ENCODE measurements around the gene XPNPEP1. TPM values are rescaled to one million over a fixed set of nuclear protein-coding genes. Genes with fewer than 3 reads are reported as not detected.

Gene XPNPEP1
- total RNA-seq, 3 donors from 2014 or later (not counting 1 experiment from before 2014, with no cell fraction given), result 102 to 118 (median 106) TPM

- H3K27ac Mint-ChIP-seq, result no peak overlapping the region
- no peak overlapping the region for H3K4me3 Mint-ChIP-seq
- ATAC-seq, result peak in 1 of 3 donors; percentile 11
- H3K36me3 Mint-ChIP-seq, result no peaks in the 10 kb centered on the region
- no peak for DNase-seq
- WGBS (ENCODE audit: insufficient coverage), result 56% methylated on average over 9 of the region's 10 CpGs
- Histone ChIP-seq H3K4me3 (ENCODE audit: low read length) (no peak overlapping the region), H3K27ac (ENCODE audit: low read length) (no peak overlapping the region), H3K4me1 (ENCODE audit: control insufficient read depth, insufficient read depth, low read length) (peaks cover 8% of the 10 kb centered on the region), H3K27me3 (ENCODE audit: control insufficient read depth, insufficient read depth, low read length) (no peaks in the 10 kb centered on the region), H3K9me3 (ENCODE audit: control insufficient read depth, insufficient read depth, low read length) (no peaks in the 10 kb centered on the region), H3K36me3 (ENCODE audit: control insufficient read depth, insufficient read depth, low read length) (no peaks in the 10 kb centered on the region)
- no peaks in the 10 kb centered on the region for H3K9me3 Mint-ChIP-seq
- TF ChIP-seq, protein P1, sequence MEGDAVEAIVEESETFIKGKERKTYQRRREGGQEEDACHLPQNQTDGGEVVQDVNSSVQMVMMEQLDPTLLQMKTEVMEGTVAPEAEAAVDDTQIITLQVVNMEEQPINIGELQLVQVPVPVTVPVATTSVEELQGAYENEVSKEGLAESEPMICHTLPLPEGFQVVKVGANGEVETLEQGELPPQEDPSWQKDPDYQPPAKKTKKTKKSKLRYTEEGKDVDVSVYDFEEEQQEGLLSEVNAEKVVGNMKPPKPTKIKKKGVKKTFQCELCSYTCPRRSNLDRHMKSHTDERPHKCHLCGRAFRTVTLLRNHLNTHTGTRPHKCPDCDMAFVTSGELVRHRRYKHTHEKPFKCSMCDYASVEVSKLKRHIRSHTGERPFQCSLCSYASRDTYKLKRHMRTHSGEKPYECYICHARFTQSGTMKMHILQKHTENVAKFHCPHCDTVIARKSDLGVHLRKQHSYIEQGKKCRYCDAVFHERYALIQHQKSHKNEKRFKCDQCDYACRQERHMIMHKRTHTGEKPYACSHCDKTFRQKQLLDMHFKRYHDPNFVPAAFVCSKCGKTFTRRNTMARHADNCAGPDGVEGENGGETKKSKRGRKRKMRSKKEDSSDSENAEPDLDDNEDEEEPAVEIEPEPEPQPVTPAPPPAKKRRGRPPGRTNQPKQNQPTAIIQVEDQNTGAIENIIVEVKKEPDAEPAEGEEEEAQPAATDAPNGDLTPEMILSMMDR (IDR thresholded peaks at IDR 0.05), result no peak
- intact Hi-C loops (cut with micrococcal nuclease), result no loop called here
- peaks cover 3 to 6% of the 10 kb centered on the region in 2 donors for H3K27me3 Mint-ChIP-seq (ENCODE audit: low read depth in 2 of 2)
- peaks cover 11 to 16% of the 10 kb centered on the region in 2 donors for H3K4me1 Mint-ChIP-seq
These were observed 71.5 kb downstream of the XPNPEP1 start for GRCh38 chr10:109851616-109852474.

DNA sequence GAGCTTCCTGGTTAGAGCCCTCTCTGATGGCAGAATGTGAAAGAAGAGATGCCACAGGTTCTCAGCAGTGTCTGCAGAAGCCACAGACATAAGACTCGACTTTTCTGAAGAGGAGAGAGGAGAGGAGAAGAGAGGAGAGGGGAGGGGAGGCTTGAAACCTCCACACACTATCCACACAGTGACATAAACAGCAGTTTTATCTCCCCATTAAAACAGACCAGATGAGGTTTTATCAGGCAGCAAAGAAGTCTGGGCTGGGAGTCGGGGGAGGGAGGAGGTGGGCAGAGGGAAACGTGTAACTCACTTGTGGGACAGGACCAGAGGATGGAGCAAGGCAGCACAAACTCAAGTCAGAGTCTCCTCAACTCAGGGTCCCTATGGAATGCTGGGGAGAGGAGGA lies 76.5 kb downstream of the XPNPEP1 start:
- H3K27me3 ChIP-seq (ENCODE audit: control insufficient read depth, insufficient read depth, low read length), result no peaks in the 10 kb centered on the region
- H3K9me3 ChIP-seq (ENCODE audit: control insufficient read depth, insufficient read depth, low read length), result no peaks in the 10 kb centered on the region
- H3K27ac ChIP-seq (ENCODE audit: low read length), result no peak overlapping the region
- Mint-ChIP-seq H3K36me3 (no peaks in the 10 kb centered on the region), H3K27me3 (ENCODE audit: low read depth in 2 of 2) (peaks cover 15 to 33% of the 10 kb centered on the region in 2 donors), H3K27ac (no peak overlapping the region), H3K4me1 (peaks cover 0 to 5% of the 10 kb centered on the region in 2 donors), H3K9me3 (no peaks in the 10 kb centered on the region), H3K4me3 (no peak overlapping the region)
- intact Hi-C loops (cut with micrococcal nuclease), result no loop called here
- H3K4me3 ChIP-seq (ENCODE audit: low read length), result no peak overlapping the region
- H3K36me3 ChIP-seq (ENCODE audit: control insufficient read depth, insufficient read depth, low read length), result no peaks in the 10 kb centered on the region
- 52% methylated on average over 2 of the region's 3 CpGs for WGBS (ENCODE audit: insufficient coverage)
- no peak for ATAC-seq
- no peak for DNase-seq
- H3K4me1 ChIP-seq (ENCODE audit: control insufficient read depth, insufficient read depth, low read length), result no peaks in the 10 kb centered on the region
- TF ChIP-seq, protein P1 (IDR thresholded peaks at IDR 0.05), result no peak

DNA sequence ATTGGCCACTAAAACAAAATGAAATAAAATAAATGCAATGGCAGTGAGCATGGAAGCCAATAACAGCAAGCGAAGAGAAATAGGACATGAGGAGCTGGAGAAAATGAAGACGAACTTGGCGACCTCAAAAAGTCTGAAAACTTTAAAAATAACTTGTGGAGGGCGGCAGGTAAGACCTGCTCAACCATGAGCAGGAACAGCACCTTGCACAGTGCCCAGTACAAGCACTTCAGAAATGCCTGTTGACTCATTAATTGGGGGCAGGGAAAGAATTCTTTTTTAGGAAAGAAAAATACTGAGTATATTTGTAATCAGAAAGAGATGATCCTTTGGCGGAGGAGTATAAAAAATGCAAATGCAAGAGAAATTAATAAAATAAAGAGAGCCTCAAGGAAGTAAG lies 78.0 kb downstream of the XPNPEP1 start:
- DNase-seq, result no peak
- TF ChIP-seq, protein P1 (IDR thresholded peaks at IDR 0.05), result no peak
- Histone ChIP-seq H3K9me3 (ENCODE audit: control insufficient read depth, insufficient read depth, low read length) (no peaks in the 10 kb centered on the region), H3K36me3 (ENCODE audit: control insufficient read depth, insufficient read depth, low read length) (no peaks in the 10 kb centered on the region), H3K4me3 (ENCODE audit: low read length) (no peak overlapping the region), H3K27ac (ENCODE audit: low read length) (no peak overlapping the region), H3K27me3 (ENCODE audit: control insufficient read depth, insufficient read depth, low read length) (no peaks in the 10 kb centered on the region), H3K4me1 (ENCODE audit: control insufficient read depth, insufficient read depth, low read length) (no peaks in the 10 kb centered on the region)
- Mint-ChIP-seq H3K27me3 (ENCODE audit: low read depth in 2 of 2) (peaks cover 15 to 33% of the 10 kb centered on the region in 2 donors), H3K36me3 (no peaks in the 10 kb centered on the region), H3K27ac (no peak overlapping the region), H3K4me1 (no peaks in the 10 kb centered on the region), H3K4me3 (no peak overlapping the region), H3K9me3 (no peaks in the 10 kb centered on the region)
- intact Hi-C loops (cut with micrococcal nuclease), result no loop called here
- no peak for ATAC-seq
- WGBS (ENCODE audit: insufficient coverage), result 86% methylated on average over 5 of the region's 5 CpGs

Data from natural killer cell (primary cell).